K562 (cell line): Measurements from ENCODE around the gene SAMD4A. TPM values are rescaled to one million over a fixed set of nuclear protein-coding genes. Genes with fewer than 3 reads are reported as not detected.

Experiments used
- CREB1 ChIP-seq, 2 experiments: sonication (generic) in 1 of 2; formaldehyde crosslinking in 1 of 2; IDR thresholded peaks; 2 replicates each; pipeline versions ENCODE4 v1.6.1 to v1.8.0; 2012 to 2022; ENCODE audit warnings: inconsistent platforms in 1 of 2, mild to moderate bottlenecking in 1 of 2, missing genetic modification reagents in 1 of 2, moderate library complexity in 1 of 2
- CREM ChIP-seq: IDR thresholded peaks from 2 replicates; pipeline ENCODE4 v1.6.1; 2014; ENCODE audit warnings: antibody characterized with exemption, low read depth
- CXXC5 ChIP-seq: fragments of 250-450 bp; sonication (Bioruptor Pico); IDR thresholded peaks from 2 replicates; pipeline ENCODE4 v1.8.0; 2022; ENCODE audit warnings: inconsistent platforms, mild to moderate bottlenecking, moderate library complexity
- ETV6 ChIP-seq, 3 experiments: fragments of 150-350 bp in 1 of 3; sonication (generic) in 1 of 3; formaldehyde crosslinking in 1 of 3; IDR thresholded peaks; 2 replicates each; pipeline versions ENCODE4 v1.6.1 to v1.8.0; 2014 to 2022; ENCODE audit warnings: borderline replicate concordance in 2 of 3, low read depth in 2 of 3, antibody characterized with exemption in 1 of 3, low read length in 1 of 3, mild to moderate bottlenecking in 1 of 3, missing genetic modification reagents in 1 of 3
- GATAD2A ChIP-seq: fragments of 450-650 bp; IDR thresholded peaks from 2 replicates; pipeline ENCODE4 v1.6.1; 2017
- HINFP ChIP-seq: fragments of 450-650 bp; conservative IDR thresholded peaks from 2 replicates; pipeline ENCODE4 v1.6.1; 2016; ENCODE audit warnings: missing genetic modification characterization, low read depth, mild to moderate bottlenecking, control low read depth, missing compliant biosample characterization
- ILK ChIP-seq: fragments of 450-650 bp; IDR thresholded peaks from 2 replicates; pipeline ENCODE4 v1.6.1; 2016; ENCODE audit warnings: missing genetic modification characterization, low read depth, mild to moderate bottlenecking, missing compliant biosample characterization, moderate library complexity, borderline replicate concordance
- JUNB ChIP-seq: fragments of 450-650 bp; formaldehyde crosslinking; conservative IDR thresholded peaks from 2 replicates; pipeline ENCODE4 v1.4.0; 2020; ENCODE audit warnings: mild to moderate bottlenecking
- KDM1A ChIP-seq, 2 experiments: fragments of 450-650 bp; IDR thresholded peaks; 2 replicates each; pipeline ENCODE4 v1.6.1; 2016; ENCODE audit warnings: mild to moderate bottlenecking in 2 of 2
- MEF2A ChIP-seq: IDR thresholded peaks from 2 replicates; pipeline ENCODE4 v1.6.1; 2011; ENCODE audit warnings: low read depth, mild to moderate bottlenecking, low read length, moderate library complexity; ENCODE audit not compliant: control insufficient read depth
- NFE2 ChIP-seq: IDR thresholded peaks from 2 replicates; pipeline ENCODE4 v1.6.1; 2014; ENCODE audit warnings: antibody characterized with exemption, low read depth
- NUFIP1 ChIP-seq: fragments of 450-650 bp; IDR thresholded peaks from 2 replicates; pipeline ENCODE4 v1.6.1; 2018; ENCODE audit not compliant: partially characterized antibody
- PTTG1 ChIP-seq: fragments of 450-650 bp; IDR thresholded peaks from 2 replicates; pipeline ENCODE4 v1.6.1; 2016; ENCODE audit warnings: low read depth, mild to moderate bottlenecking, missing genetic modification characterization, missing compliant biosample characterization
- SAFB2 ChIP-seq: fragments of 200-400 bp; formaldehyde crosslinking; IDR thresholded peaks from 2 replicates; pipeline ENCODE4 v1.6.1; 2018; ENCODE audit warnings: borderline replicate concordance, low read length, low read depth, moderate library complexity; ENCODE audit not compliant: severe bottlenecking
- SMARCA4 ChIP-seq: fragments of 450-650 bp; IDR thresholded peaks from 2 replicates; pipeline ENCODE4 v1.6.1; 2016
- TCF15 ChIP-seq: fragments of 250-450 bp; sonication (Bioruptor Pico); IDR thresholded peaks from 2 replicates; pipeline ENCODE4 v1.8.0; 2022; ENCODE audit warnings: moderate library complexity, mild to moderate bottlenecking, inconsistent platforms
- YBX1 ChIP-seq: fragments of 450-650 bp; IDR thresholded peaks from 2 replicates; pipeline ENCODE4 v1.7.1; 2016; ENCODE audit warnings: mild to moderate bottlenecking
- ZNF75A ChIP-seq: fragments of 450-650 bp; formaldehyde crosslinking; IDR thresholded peaks from 2 replicates; pipeline ENCODE4 v1.4.0; 2020; ENCODE audit warnings: mild to moderate bottlenecking
- ZNF766 ChIP-seq: fragments of 200-800 bp; sonication (Bioruptor generic); conservative IDR thresholded peaks from 2 replicates; pipeline ENCODE4 v1.6.1; 2016; ENCODE audit warnings: missing genetic modification characterization, missing compliant biosample characterization
- polyA plus RNA-seq, 8 experiments: library from polyadenylated mRNA; depleted of rRNA in 4 of 8; stranded (reverse) in 5 of 8; unstranded in 3 of 8; fragments of >200 nt; fragmentation: Nextera tagmentation in 2 of 8; fragmentation: Illumina TruSeq in 1 of 8; extraction: Ambion mirVana in 2 of 8; extraction: Trizol in 1 of 8; gene quantifications; 2 replicates each; pipeline versions ENCODE4 v1.2.1 to v1.2.3, GENCODE V29; 2011 to 2014; ENCODE audit warnings: inconsistent platforms in 1 of 8, missing spikeins in 1 of 8
- total RNA-seq, 7 experiments: library from RNA; depleted of rRNA in 6 of 7; stranded (reverse); fragments of >200 nt in 6 of 7; fragmentation: Illumina TruSeq in 2 of 7; extraction: Trizol in 2 of 7; gene quantifications; 2 replicates each; pipeline versions ENCODE4 v1.2.1 to v1.2.3, GENCODE V29; 2011 to 2021; ENCODE audit warnings: low replicate concordance in 1 of 7
- TF ChIP-seq, protein P1 (sequence below): fragments of 450-650 bp; conservative IDR thresholded peaks from 2 replicates; pipeline ENCODE4 v1.6.1; 2016; ENCODE audit warnings: missing genetic modification characterization, low read depth, mild to moderate bottlenecking, missing compliant biosample characterization, moderate library complexity
- TF ChIP-seq, protein P2 (sequence below): fragments of 450-650 bp; formaldehyde crosslinking; IDR thresholded peaks from 2 replicates; pipeline ENCODE4 v1.4.0; 2020; ENCODE audit warnings: mild to moderate bottlenecking, moderate library complexity
- TF ChIP-seq, protein P3 (sequence below): fragments of 200-800 bp; sonication (Bioruptor generic); IDR thresholded peaks from 2 replicates; pipeline ENCODE4 v1.6.1; 2017; ENCODE audit warnings: missing genetic modification characterization, missing compliant biosample characterization

Gene SAMD4A
- total and polyA plus RNA-seq, 9 of the 15 experiments (the other 6 are each of a cell fraction or from before 2014, with no cell fraction given): 0.66 to 6.8 (median 3.3) TPM

- TF ChIP-seq, protein P1, sequence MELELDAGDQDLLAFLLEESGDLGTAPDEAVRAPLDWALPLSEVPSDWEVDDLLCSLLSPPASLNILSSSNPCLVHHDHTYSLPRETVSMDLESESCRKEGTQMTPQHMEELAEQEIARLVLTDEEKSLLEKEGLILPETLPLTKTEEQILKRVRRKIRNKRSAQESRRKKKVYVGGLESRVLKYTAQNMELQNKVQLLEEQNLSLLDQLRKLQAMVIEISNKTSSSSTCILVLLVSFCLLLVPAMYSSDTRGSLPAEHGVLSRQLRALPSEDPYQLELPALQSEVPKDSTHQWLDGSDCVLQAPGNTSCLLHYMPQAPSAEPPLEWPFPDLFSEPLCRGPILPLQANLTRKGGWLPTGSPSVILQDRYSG (tag): no peak
- TF ChIP-seq ILK (tag) (no peak), TCF15 (CRISPR knock-in tag) (no peak), YBX1 (no peak), SAFB2 (no peak), CREM (peak; percentile 91), GATAD2A (no peak), PTTG1 (tag) (no peak), MEF2A (no peak), NFE2 (no peak), ZNF75A (CRISPR knock-in tag) (no peak), NUFIP1 (no peak), JUNB (CRISPR knock-in tag) (no peak), SMARCA4 (peak; percentile 42; the same call in 1 of the 2 replicates), HINFP (tag) (peak; percentile 86), ETV6 (IDR thresholded peaks at IDR 0.05; ENCODE audit: borderline replicate concordance in 1 of 2, low read depth in 2 of 2, low read length in 1 of 2) (0 out of 4 replicates have a peak, but pooled peaks of 1 of the 2 experiments have one; percentile 11), ETV6 (CRISPR knock-in tag; IDR thresholded peaks at IDR 0.05; ENCODE audit: borderline replicate concordance) (no peak), ZNF766 (CRISPR knock-in tag) (no peak), CXXC5 (CRISPR knock-in tag) (peak; percentile 64), KDM1A (IDR thresholded peaks at IDR 0.05) (peak in 1 of 2 experiments; percentile 44; a peak in 1 of 4 replicates), CREB1 (IDR thresholded peaks at IDR 0.05) (peak; percentile 76), CREB1 (CRISPR knock-in tag; IDR thresholded peaks at IDR 0.05) (peak; percentile 76)
- TF ChIP-seq, protein P2, sequence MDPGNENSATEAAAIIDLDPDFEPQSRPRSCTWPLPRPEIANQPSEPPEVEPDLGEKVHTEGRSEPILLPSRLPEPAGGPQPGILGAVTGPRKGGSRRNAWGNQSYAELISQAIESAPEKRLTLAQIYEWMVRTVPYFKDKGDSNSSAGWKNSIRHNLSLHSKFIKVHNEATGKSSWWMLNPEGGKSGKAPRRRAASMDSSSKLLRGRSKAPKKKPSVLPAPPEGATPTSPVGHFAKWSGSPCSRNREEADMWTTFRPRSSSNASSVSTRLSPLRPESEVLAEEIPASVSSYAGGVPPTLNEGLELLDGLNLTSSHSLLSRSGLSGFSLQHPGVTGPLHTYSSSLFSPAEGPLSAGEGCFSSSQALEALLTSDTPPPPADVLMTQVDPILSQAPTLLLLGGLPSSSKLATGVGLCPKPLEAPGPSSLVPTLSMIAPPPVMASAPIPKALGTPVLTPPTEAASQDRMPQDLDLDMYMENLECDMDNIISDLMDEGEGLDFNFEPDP (CRISPR knock-in tag): no peak
- TF ChIP-seq, protein P3, sequence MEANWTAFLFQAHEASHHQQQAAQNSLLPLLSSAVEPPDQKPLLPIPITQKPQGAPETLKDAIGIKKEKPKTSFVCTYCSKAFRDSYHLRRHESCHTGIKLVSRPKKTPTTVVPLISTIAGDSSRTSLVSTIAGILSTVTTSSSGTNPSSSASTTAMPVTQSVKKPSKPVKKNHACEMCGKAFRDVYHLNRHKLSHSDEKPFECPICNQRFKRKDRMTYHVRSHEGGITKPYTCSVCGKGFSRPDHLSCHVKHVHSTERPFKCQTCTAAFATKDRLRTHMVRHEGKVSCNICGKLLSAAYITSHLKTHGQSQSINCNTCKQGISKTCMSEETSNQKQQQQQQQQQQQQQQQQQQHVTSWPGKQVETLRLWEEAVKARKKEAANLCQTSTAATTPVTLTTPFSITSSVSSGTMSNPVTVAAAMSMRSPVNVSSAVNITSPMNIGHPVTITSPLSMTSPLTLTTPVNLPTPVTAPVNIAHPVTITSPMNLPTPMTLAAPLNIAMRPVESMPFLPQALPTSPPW (CRISPR knock-in tag): peak; percentile 54
Observed at GRCh38 chr14:54773171-54774006, 206.5 kb downstream of the SAMD4A start (continued).
